Measurements from ENCODE around the gene ACTRT2. TPM values are rescaled to one million over a fixed set of nuclear protein-coding genes. Genes with fewer than 3 reads are reported as not detected.

Gene ACTRT2
- total RNA-seq, 4 donors from 2014 or later = not detected

DNA sequence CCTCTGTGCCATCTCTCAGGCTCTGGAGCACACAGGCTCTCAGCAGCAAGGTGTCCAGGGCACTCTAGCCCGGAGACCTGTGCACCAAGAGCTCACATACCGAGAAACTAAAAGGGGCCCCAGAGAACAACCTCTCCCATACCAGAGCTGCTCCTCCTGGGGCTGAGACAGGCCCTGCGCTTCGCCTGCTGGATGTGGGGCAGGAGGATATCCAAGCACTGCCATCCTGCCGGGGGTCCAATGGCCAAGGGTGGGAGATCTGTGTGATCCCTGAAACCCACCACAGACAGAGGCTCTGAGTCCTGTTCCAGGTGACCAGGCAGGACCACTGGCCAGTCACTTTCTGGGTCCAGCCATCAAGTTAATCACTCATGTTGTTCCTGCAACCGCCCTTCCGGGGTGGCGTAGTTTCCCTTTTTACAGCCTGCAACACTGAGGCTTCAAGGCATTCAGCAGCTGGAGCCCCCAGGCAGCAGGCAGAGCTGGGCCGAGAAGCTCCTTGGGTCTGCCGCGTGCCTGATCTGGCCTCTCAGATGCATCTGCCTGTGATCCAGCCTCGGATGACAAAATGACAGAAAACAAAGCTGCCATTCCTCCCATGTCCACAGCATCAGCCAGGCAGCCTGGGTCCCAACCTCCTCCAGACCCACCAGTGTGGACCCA is 36.7 kb upstream of the ACTRT2 start:
- DNase-seq (ENCODE audit: low spot score) (no peak), ATAC-seq (ENCODE audit: low FRiP score) (no peak)
- TF ChIP-seq, protein P1, sequence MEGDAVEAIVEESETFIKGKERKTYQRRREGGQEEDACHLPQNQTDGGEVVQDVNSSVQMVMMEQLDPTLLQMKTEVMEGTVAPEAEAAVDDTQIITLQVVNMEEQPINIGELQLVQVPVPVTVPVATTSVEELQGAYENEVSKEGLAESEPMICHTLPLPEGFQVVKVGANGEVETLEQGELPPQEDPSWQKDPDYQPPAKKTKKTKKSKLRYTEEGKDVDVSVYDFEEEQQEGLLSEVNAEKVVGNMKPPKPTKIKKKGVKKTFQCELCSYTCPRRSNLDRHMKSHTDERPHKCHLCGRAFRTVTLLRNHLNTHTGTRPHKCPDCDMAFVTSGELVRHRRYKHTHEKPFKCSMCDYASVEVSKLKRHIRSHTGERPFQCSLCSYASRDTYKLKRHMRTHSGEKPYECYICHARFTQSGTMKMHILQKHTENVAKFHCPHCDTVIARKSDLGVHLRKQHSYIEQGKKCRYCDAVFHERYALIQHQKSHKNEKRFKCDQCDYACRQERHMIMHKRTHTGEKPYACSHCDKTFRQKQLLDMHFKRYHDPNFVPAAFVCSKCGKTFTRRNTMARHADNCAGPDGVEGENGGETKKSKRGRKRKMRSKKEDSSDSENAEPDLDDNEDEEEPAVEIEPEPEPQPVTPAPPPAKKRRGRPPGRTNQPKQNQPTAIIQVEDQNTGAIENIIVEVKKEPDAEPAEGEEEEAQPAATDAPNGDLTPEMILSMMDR (IDR thresholded peaks at IDR 0.05) = no peak

DNA sequence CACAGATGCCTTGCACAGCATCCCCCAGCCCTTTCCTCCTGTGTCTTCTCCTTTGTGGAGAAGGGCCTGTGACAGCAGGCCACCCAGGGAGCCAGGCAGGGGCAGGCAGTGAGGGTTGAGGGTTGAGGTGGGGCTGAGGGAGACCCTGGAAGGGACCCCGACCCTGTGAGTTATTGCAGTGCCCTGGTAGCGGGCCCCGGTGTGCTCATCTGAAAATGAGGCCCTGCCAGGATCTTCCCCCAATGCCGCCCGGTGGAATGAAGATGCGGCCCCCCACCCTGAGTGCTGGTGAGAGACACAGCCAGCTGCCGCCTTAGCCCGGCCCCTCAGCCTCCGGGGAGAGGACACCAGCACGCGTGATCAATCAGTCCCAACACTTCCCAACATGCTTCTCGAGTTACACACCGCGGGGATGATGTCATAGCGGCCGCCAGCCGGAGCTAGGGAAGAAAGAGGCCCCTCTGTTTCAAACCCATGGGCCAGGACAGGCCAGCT is 36.2 kb upstream of the ACTRT2 start:
- DNase-seq (ENCODE audit: low spot score) = no peak
- TF ChIP-seq, protein P1 (IDR thresholded peaks at IDR 0.05) = no peak
- no peak for ATAC-seq (ENCODE audit: low FRiP score)

DNA sequence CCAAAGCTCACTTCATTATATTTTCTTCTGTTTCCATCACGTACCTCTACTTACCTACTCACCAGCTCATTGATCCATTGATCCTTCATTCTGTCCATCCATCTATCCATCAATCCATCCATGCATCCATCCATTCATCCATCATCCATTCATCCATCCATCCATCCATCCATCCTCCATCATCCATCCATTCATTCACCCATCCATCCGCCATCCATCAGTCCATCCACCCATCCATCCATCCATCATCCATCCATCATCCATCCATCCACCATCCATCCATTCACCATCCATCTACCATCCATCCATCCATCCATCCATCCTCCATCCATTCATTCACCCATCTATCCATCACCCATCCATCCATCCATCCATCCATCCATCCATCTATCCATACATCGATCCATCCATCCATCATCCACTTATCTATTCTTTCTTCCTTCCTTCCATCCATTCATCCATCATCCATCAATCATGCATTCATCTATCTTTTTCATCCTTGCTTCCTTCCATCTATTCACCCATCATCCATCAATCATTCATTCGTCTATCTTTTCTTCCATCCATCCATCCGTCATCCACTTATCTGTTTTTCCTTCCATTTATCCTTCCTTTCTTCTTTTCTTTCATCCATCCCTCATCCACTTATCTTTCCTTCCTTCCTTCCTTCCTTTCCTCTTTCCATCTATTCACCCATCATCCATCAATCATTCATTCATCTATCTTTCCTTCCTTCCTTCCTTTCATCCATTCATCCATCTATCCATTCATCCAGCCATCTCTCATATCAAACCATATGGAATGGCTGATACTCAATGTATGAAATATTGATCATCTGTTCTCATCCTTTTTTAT is 35.3 kb upstream of the ACTRT2 start:
- DNase-seq (ENCODE audit: low spot score) (no peak), ATAC-seq (ENCODE audit: low FRiP score) (no peak)
- TF ChIP-seq, protein P1 (IDR thresholded peaks at IDR 0.05) = no peak

DNA sequence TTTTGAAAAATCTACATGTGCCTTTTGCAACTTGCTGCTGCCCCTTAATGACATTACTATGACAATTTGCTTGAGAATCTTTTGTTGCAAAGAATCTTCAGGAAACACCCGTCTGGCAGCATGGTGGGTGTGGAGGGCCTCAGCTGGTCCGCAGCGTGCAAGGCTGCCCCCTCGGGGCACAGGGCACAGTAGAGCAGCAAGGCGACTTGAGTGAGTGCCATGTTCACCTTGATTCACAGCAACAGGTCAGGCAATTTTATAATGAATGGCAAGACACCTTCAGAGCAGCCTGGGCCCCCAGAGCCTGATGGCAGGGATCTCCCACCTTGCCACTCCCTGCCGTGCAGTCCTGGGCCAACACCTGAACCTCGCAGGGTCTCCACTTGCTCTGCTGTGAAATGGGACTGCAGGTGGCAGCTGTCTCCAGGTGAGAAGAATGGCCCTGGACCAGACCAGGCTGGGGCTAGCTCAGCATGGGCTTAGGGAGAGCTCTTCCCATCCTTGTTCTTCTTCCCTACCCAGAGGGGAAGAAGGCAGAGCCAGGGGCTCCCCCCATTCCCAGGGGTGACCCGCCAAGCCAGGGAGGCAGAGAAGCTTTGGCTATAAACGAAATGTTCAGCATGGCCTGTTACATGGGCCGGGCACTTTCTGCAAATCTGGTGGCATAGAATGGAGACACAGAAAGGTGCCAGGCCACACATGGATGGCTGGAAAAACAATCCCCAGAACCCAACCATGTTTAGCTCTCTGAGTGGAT is 34.5 kb upstream of the ACTRT2 start:
- TF ChIP-seq, protein P1 (IDR thresholded peaks at IDR 0.05) = no peak
- DNase-seq (ENCODE audit: low spot score) = no peak
- ATAC-seq (ENCODE audit: low FRiP score) = no peak

DNA sequence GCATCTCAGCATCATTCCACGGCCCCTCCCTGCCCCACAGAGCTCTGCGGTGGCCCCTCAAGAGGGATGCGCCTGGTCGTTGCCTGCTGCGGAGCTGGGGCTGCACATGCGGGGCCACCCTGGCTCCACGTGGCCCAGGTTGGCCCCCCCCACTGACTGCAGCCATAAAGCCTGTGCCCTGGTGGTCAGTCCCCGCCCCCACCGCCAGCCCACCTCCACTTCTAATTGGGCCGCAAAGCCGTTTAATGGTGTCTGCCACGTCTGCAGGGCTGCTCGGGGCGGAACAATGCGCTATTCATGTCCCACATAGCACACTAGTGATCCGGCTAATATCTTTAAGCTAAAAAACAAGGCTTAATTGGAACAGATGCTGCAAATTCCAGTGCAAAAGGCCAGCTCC is 33.5 kb upstream of the ACTRT2 start:
- TF ChIP-seq, protein P1 (IDR thresholded peaks at IDR 0.05) = no peak
- DNase-seq (ENCODE audit: low spot score) (no peak), ATAC-seq (ENCODE audit: low FRiP score) (no peak)

DNA sequence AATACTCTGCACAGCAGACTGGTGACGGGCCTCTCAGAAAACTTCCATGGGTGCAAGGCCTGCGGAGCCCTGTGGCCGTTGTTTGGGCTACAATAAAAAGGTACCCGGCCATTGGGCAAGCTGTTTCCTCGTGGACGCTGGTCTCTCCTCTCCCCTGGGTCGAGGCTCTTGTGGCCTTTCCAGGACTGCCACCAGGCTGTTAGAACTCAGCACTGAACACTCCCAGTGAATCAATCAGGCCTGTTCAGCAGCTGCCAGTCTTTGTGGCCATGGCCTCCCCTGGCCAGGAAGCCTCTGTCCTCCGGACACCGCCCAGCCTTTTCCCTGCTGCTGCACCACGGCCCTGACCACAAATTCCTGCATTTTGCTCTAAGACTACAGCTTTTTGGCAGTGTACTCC is 33.0 kb upstream of the ACTRT2 start:
- DNase-seq (ENCODE audit: low spot score) = no peak
- ATAC-seq (ENCODE audit: low FRiP score) = no peak
- TF ChIP-seq, protein P1 (IDR thresholded peaks at IDR 0.05) = no peak
